Ishikawa (cell line): ENCODE data around the gene LSM3.

ENCODE experiments used
- CEBPB ChIP-seq: IDR thresholded peaks from 2 replicates; pipeline ENCODE4 v1.6.1; 2012
- CREB1 ChIP-seq: IDR thresholded peaks from 2 replicates; pipeline ENCODE4 v1.6.1; 2012; ENCODE audit warnings: low read depth
- EGR1 ChIP-seq: IDR thresholded peaks from 2 replicates; pipeline ENCODE4 v1.6.1; 2012
- EP300 ChIP-seq: IDR thresholded peaks from 2 replicates; pipeline ENCODE4 v1.6.1; 2012; ENCODE audit warnings: borderline replicate concordance
- FOXM1 ChIP-seq: IDR thresholded peaks from 2 replicates; pipeline ENCODE4 v1.6.1; 2012; ENCODE audit warnings: low read depth, borderline replicate concordance
- MAX ChIP-seq: IDR thresholded peaks from 2 replicates; pipeline ENCODE4 v1.6.1; 2012
- NFIC ChIP-seq: IDR thresholded peaks from 2 replicates; pipeline ENCODE4 v1.6.1; 2012
- RAD21 ChIP-seq: IDR thresholded peaks from 2 replicates; pipeline ENCODE4 v1.6.1; 2012; ENCODE audit warnings: low read depth
- REST ChIP-seq: IDR thresholded peaks from 2 replicates; pipeline ENCODE4 v1.6.1; 2012; ENCODE audit warnings: low read depth, mild to moderate bottlenecking
- TAF1 ChIP-seq: IDR thresholded peaks from 2 replicates; pipeline ENCODE4 v1.6.1; 2012; ENCODE audit warnings: low read depth, mild to moderate bottlenecking
- TCF12 ChIP-seq: IDR thresholded peaks from 2 replicates; pipeline ENCODE4 v1.6.1; 2012; ENCODE audit warnings: low read depth
- TEAD4 ChIP-seq: IDR thresholded peaks from 2 replicates; pipeline ENCODE4 v1.6.1; 2012
- USF1 ChIP-seq: IDR thresholded peaks from 2 replicates; pipeline ENCODE4 v1.6.1; 2012
- YY1 ChIP-seq: IDR thresholded peaks from 2 replicates; pipeline ENCODE4 v1.6.1; 2012; ENCODE audit warnings: low read depth
- ZBTB7A ChIP-seq: IDR thresholded peaks from 2 replicates; pipeline ENCODE4 v1.6.1; 2012; ENCODE audit warnings: low read depth

The LSM3 gene

DNA sequence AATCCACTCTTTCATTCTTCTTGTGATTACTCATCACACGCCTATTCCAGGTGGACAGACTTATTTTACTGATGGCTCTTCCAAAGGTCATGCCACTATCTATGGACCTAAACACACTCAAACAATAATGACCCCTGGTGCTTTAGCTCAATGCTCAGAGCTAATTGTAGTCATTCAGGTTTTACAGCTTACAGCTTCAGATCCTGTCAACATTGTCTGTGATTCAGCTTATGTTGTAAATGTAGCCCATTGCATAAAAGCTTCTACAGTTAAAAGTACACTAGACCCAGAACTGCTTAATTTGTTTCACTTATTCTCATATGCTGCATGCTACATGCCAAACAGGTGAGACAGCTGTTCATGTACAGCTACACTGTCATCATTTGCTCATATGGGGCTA, 49.2 kb downstream of the LSM3 start:
- TF ChIP-seq REST, result no peak
- no peak for TF ChIP-seq EP300
- no peak for TF ChIP-seq TAF1
- TF ChIP-seq YY1, result no peak
- TF ChIP-seq TEAD4, result no peak
- TF ChIP-seq NFIC, result no peak
- no peak for TF ChIP-seq MAX
- no peak for TF ChIP-seq CREB1
- no peak for TF ChIP-seq TCF12
- TF ChIP-seq RAD21, result no peak
- no peak for TF ChIP-seq EGR1
- no peak for TF ChIP-seq ZBTB7A
- no peak for TF ChIP-seq FOXM1
- TF ChIP-seq USF1, result no peak
- no peak for TF ChIP-seq CEBPB

DNA sequence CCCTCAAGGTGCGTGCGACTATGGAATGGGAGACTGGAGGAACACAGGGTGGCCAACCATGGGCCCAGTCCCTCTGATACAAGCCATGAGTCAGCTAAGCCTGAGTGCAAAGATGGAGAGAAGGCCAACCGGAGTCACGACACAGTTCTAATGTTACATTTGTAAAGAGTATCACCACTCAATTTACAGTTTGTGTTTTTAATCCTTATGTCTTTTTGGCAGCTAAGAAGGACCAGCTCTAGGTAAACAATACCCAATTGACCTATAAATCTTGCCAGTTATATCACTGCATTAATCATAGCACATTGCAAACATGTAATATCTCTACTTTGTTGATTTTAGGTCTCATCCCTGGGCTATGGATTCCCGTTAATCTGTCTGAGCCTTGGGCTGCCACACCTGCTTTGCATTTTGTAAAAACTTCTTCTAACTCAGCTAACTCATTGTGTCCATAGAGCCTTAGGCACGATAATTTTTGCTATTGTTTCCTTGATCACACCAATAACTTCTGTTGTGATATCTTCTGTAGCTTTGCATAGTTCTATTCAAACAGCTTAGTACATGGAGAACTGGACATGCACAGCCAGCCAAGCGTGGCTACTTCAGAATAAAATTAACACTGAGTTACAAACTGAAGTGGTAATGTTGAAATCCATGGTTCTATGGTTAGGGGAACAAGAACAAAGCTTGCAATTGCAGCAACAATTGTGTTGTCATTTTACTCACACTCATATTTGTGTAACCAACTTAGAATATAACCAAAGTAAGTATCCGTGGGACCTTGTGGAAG, 50.3 kb downstream of the LSM3 start:
- TF ChIP-seq FOXM1 (no peak), CEBPB (peak; percentile 48; the same call in 1 of the 2 replicates), TCF12 (no peak)

DNA sequence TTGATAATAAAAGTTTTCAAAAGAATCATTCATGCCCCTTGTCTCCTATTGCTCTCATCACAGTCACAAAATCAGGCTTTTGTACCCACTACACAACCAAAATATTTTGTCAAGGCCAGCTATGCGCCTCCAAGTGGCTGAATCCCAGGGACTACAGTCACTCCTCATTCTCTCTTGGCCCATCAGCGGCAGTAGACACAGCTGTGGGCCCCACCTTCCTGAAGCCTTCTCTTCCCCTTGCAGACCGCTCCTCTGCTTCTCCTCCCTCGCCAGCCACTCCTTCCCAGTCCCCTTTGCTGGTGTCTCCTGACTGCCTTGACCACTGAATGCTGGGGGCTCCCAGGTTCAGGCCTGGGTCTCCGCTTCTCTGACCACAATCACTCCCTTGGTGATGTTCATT, 52.1 kb downstream of the LSM3 start:
- TF ChIP-seq FOXM1 (no peak), ZBTB7A (no peak), USF1 (no peak), TEAD4 (no peak), EGR1 (no peak), EP300 (no peak), TCF12 (no peak), RAD21 (no peak), NFIC (no peak), REST (no peak), CEBPB (no peak), YY1 (no peak), MAX (no peak), CREB1 (no peak), TAF1 (no peak)

DNA sequence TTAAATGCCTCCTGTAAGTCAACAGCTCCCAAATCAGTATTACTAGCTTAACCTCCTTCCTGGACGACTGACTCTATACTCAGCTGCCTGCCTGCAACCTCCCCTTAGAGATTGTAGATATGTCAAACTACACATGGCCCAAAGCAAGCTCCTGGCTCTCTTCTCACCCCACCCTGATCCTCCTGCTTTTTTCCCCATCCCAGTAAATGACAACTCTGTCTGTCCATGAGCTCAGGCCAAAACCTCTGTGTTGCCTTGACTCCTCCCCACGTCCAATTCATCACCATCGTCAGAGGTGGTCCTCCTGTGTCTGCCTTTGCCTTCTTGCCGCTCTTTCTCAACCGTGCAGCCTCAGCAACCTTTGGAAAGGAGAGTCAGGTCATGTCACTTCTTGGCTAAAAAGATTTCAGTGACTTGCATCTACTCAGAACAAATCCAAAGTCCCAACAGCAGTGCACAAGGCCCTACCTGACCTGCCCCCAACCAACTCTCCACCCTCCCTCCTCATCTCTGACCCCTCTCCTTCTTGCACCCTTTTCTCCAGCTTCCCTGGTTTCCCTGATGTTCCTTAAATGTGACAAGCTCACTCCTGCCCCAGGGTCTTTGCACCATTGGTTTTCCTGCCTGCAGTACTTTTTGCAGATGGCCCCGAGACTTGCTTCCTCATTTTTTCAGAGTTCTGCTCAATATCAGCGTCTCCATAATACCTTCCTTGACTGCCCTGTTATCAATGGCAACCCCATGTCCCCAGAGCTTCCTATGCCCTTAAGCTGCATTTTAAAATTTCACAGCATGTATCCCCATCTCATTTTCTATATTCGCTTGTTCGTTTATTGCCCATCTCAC, 52.8 kb downstream of the LSM3 start:
- no peak for TF ChIP-seq FOXM1
- TF ChIP-seq CEBPB, result no peak
- TF ChIP-seq EGR1, result no peak
- no peak for TF ChIP-seq MAX
- TF ChIP-seq USF1, result no peak
- TF ChIP-seq YY1, result no peak
- no peak for TF ChIP-seq RAD21
- TF ChIP-seq TEAD4, result no peak
- no peak for TF ChIP-seq EP300
- no peak for TF ChIP-seq NFIC
- no peak for TF ChIP-seq TAF1
- no peak for TF ChIP-seq REST
